Neural crest cell (in vitro differentiated cells): ENCODE results near the gene ST6GALNAC5. TPM values are rescaled to one million over a fixed set of nuclear protein-coding genes. Genes with fewer than 3 reads are reported as not detected.

Experiments used
- DNase-seq: peaks from one replicate; pipeline ENCODE4 v3.0.0; 2021; ENCODE audit warnings: low read depth, mixed read lengths, low spot score
- H3K27ac Mint-ChIP-seq: one replicate; pipeline ENCODE4 v1.8.0; 2021; ENCODE audit warnings: mild to moderate bottlenecking, mixed read lengths; ENCODE audit not compliant: unreplicated experiment
- H3K27me3 Mint-ChIP-seq: 2 replicates; pipeline ENCODE4 v1.8.0; 2021; ENCODE audit warnings: low read depth, mild to moderate bottlenecking, mixed read lengths
- H3K36me3 Mint-ChIP-seq: 2 replicates; pipeline ENCODE4 v1.8.0; 2021; ENCODE audit warnings: low read depth, mild to moderate bottlenecking, mixed read lengths
- H3K4me1 Mint-ChIP-seq: 2 replicates; pipeline ENCODE4 v1.8.0; 2021; ENCODE audit warnings: mixed read lengths
- H3K4me3 Mint-ChIP-seq: one replicate; pipeline ENCODE4 v1.8.0; 2021; ENCODE audit warnings: mild to moderate bottlenecking, mixed read lengths
- H3K9me3 Mint-ChIP-seq: 2 replicates; pipeline ENCODE4 v1.8.0; 2021; ENCODE audit warnings: mixed read lengths
- CTCF ChIP-seq: fragments of 200-600 bp; sonication (generic); conservative IDR thresholded peaks from 2 replicates; pipeline ENCODE4 v1.5.0; 2021; ENCODE audit warnings: antibody characterized with exemption, mild to moderate bottlenecking
- total RNA-seq: library from RNA; stranded (reverse); gene quantifications from 2 replicates; pipeline ENCODE4 v1.2.1, GENCODE V29; 2021

Gene ST6GALNAC5
- total RNA-seq, 1 donor from 2014 or later: 45.6 TPM

GRCh38 chr1:76901158-76901767, 34.0 kb downstream of the ST6GALNAC5 start:
- peak; percentile 77 for TF ChIP-seq CTCF
- Mint-ChIP-seq H3K27ac (no peak overlapping the region), H3K4me3 (no peak overlapping the region), H3K27me3 (no peaks in the 10 kb centered on the region), H3K9me3 (peaks cover 7% of the 10 kb centered on the region), H3K36me3 (peaks cover 26% of the 10 kb centered on the region), H3K4me1 (peaks cover 13% of the 10 kb centered on the region)
- DNase-seq: peak; percentile 51

- Mint-ChIP-seq H3K27ac (no peak overlapping the region), H3K4me1 (peaks cover 7% of the 10 kb centered on the region)
- no peak for TF ChIP-seq CTCF
These were observed 38.8 kb downstream of the ST6GALNAC5 start for GRCh38 chr1:76905876-76906595.

GRCh38 chr1:76909311-76909710, 42.0 kb downstream of the ST6GALNAC5 start:
- Mint-ChIP-seq H3K27ac (no peak overlapping the region), H3K27me3 (no peaks in the 10 kb centered on the region), H3K4me3 (no peak overlapping the region), H3K4me1 (peaks cover 7% of the 10 kb centered on the region), H3K36me3 (peaks cover 33% of the 10 kb centered on the region), H3K9me3 (peaks cover 7% of the 10 kb centered on the region)
- no peak for DNase-seq
- no peak for TF ChIP-seq CTCF

More at GRCh38 chr1:76905876-76906595, 38.8 kb downstream of the ST6GALNAC5 start:
- no peak overlapping the region for H3K4me3 Mint-ChIP-seq
- no peak for DNase-seq
- no peaks in the 10 kb centered on the region for H3K27me3 Mint-ChIP-seq
- H3K36me3 Mint-ChIP-seq: peaks cover 20% of the 10 kb centered on the region
- no peaks in the 10 kb centered on the region for H3K9me3 Mint-ChIP-seq

GRCh38 chr1:76919085-76919484, 51.8 kb downstream of the ST6GALNAC5 start:
- H3K36me3 Mint-ChIP-seq: peaks cover 12% of the 10 kb centered on the region
- no peak overlapping the region for H3K4me3 Mint-ChIP-seq
- TF ChIP-seq CTCF: no peak
- H3K27ac Mint-ChIP-seq: peak overlapping the region; percentile 74
- H3K27me3 Mint-ChIP-seq: no peaks in the 10 kb centered on the region
- H3K9me3 Mint-ChIP-seq: no peaks in the 10 kb centered on the region
- H3K4me1 Mint-ChIP-seq: peaks cover 9% of the 10 kb centered on the region
- DNase-seq: no peak

- Mint-ChIP-seq H3K9me3 (no peaks in the 10 kb centered on the region), H3K27ac (no peak overlapping the region)
- no peak for TF ChIP-seq CTCF
These were observed 54.3 kb downstream of the ST6GALNAC5 start for GRCh38 chr1:76921590-76921989.

More at GRCh38 chr1:76921590-76921989, 54.3 kb downstream of the ST6GALNAC5 start:
- peaks cover 9% of the 10 kb centered on the region for H3K36me3 Mint-ChIP-seq
- DNase-seq: no peak
- no peaks in the 10 kb centered on the region for H3K27me3 Mint-ChIP-seq
- H3K4me3 Mint-ChIP-seq: no peak overlapping the region
- H3K4me1 Mint-ChIP-seq: peaks cover 9% of the 10 kb centered on the region
